NB4 (cell line): ENCODE measurements around the gene PRRC2C.

Source experiments
- POLR2A ChIP-seq: IDR thresholded peaks from 2 replicates; pipeline ENCODE4 v1.6.1; 2011; ENCODE audit warnings: mild to moderate bottlenecking; ENCODE audit not compliant: insufficient read length; ENCODE audit errors: extremely low read depth
- TF ChIP-seq, protein P1 (sequence below): IDR thresholded peaks from one replicate; pipeline ENCODE4 v1.5.1; 2012; ENCODE audit warnings: low read depth, low read length
- TF ChIP-seq, protein P2 (sequence below): IDR thresholded peaks from 2 replicates; pipeline ENCODE4 v1.6.1; 2011; ENCODE audit warnings: low read depth, low read length

DNA sequence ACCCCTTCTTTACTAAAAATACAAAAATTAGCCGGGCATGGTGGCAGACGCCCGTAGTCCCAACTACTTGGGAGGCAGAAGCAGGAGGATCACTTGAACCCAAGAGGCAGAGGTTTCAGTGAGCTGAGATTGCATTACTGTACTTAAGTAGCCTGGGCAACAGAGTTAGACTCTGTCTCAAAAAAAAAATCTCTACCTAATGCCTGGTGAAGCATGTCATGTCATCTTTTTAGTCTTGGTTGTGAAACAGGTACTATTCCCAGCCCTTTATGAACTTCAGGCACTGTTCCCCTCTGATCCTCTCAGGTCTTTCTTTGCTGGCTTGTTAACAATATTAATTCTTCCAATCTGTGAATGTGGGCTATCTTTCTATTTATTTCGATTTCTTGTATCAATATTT is 22.1 kb downstream of the PRRC2C start:
- TF ChIP-seq, protein P1, sequence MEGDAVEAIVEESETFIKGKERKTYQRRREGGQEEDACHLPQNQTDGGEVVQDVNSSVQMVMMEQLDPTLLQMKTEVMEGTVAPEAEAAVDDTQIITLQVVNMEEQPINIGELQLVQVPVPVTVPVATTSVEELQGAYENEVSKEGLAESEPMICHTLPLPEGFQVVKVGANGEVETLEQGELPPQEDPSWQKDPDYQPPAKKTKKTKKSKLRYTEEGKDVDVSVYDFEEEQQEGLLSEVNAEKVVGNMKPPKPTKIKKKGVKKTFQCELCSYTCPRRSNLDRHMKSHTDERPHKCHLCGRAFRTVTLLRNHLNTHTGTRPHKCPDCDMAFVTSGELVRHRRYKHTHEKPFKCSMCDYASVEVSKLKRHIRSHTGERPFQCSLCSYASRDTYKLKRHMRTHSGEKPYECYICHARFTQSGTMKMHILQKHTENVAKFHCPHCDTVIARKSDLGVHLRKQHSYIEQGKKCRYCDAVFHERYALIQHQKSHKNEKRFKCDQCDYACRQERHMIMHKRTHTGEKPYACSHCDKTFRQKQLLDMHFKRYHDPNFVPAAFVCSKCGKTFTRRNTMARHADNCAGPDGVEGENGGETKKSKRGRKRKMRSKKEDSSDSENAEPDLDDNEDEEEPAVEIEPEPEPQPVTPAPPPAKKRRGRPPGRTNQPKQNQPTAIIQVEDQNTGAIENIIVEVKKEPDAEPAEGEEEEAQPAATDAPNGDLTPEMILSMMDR: no peak
- no peak for TF ChIP-seq POLR2A
- TF ChIP-seq, protein P2, sequence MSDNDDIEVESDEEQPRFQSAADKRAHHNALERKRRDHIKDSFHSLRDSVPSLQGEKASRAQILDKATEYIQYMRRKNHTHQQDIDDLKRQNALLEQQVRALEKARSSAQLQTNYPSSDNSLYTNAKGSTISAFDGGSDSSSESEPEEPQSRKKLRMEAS: no peak
